ENCODE measurements around the gene LAD1. TPM values are rescaled to one million over a fixed set of nuclear protein-coding genes. Genes with fewer than 3 reads are reported as not detected.

Gene LAD1
- total and polyA plus RNA-seq, 2 of the 13 experiments (the other 11 are each of a cell fraction or from before 2014, with no cell fraction given), result 10.8 to 65.6 TPM

- peaks cover 25% of the 10 kb centered on the region for H3K79me2 ChIP-seq (ENCODE audit: insufficient read depth, low read length)
- ChIA-PET CTCF (ENCODE audit: low intra/inter-chr PET ratio, low total read pairs) (no interaction called here), POLR2A (interaction anchor here (0.7 to 1.8 kb wide), 4 partner anchors 10 to 246 kb away, joined by 3 to 5 read pairs (median 4); partner anchors contain the start of gene TMEM9)
- H3K27me3 ChIP-seq (ENCODE audit: control insufficient read depth in 1 of 2, insufficient read depth in 2 of 2, low read length in 2 of 2), result no peaks in the 10 kb centered on the region
- ATAC-seq (no peak), DNase-seq (ENCODE audit: low spot score) (no peak), FAIRE-seq (no peak)
- in situ Hi-C loops (cut with HindIII; ENCODE audit: extremely low pct_ligation_motif_present, low pct_unique_long_range_greater_than_20kb) (no loop called here), intact Hi-C loops (cut with micrococcal nuclease; ENCODE audit: unreplicated experiment) (no loop called here)
- H4K20me1 ChIP-seq (ENCODE audit: insufficient read depth, low read length), result peaks cover 9% of the 10 kb centered on the region; the same call in 1 of the 2 replicates
- H3K9ac ChIP-seq (ENCODE audit: insufficient read depth, low read depth, low read length), result peak overlapping the region; percentile 88
- H2AFZ ChIP-seq (ENCODE audit: low read length), result no peak overlapping the region
- 83% methylated on average over 8 of the region's 11 CpGs for whole genome bisulfite sequencing (ENCODE audit: low lambda C conversion rate)
- peaks cover 68% of the 10 kb centered on the region for H3K4me1 ChIP-seq (ENCODE audit: insufficient read depth, low read length)
- peak overlapping the region; percentile 93 for H3K4me2 ChIP-seq (ENCODE audit: low read depth, low read length)
- peak overlapping the region; percentile 77 to 82 (median 79); a peak in 5 of 6 replicates for H3K4me3 ChIP-seq (replicated peaks in 1 of 3; ENCODE audit: insufficient read depth in 1 of 3, low read depth in 2 of 3, low read length in 3 of 3)
- H3K9me3 ChIP-seq (ENCODE audit: low read length), result no peaks in the 10 kb centered on the region
- H3K27ac ChIP-seq (ENCODE audit: extremely low read length, insufficient read depth, low read length), result peak overlapping the region; percentile 84
- BruUV-seq (replicated peaks), result no TSS peak
- H3K36me3 ChIP-seq (replicated peaks in 1 of 2; ENCODE audit: control insufficient read depth in 1 of 2, insufficient read depth in 2 of 2, low read length in 2 of 2), result no peaks in the 10 kb centered on the region
- TF ChIP-seq ZNF746 (CRISPR knock-in tag; IDR thresholded peaks at IDR 0.05), result no peak
- TF ChIP-seq SRY (CRISPR knock-in tag; IDR thresholded peaks at IDR 0.05), result 0 out of 2 replicates have a peak, but pooled peaks have one; percentile 32
- peak; percentile 9 for TF ChIP-seq TEAD3 (CRISPR knock-in tag; optimal IDR thresholded peaks at IDR 0.05; ENCODE audit: borderline replicate concordance)
- TF ChIP-seq, protein P1, sequence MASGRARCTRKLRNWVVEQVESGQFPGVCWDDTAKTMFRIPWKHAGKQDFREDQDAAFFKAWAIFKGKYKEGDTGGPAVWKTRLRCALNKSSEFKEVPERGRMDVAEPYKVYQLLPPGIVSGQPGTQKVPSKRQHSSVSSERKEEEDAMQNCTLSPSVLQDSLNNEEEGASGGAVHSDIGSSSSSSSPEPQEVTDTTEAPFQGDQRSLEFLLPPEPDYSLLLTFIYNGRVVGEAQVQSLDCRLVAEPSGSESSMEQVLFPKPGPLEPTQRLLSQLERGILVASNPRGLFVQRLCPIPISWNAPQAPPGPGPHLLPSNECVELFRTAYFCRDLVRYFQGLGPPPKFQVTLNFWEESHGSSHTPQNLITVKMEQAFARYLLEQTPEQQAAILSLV (CRISPR knock-in tag; IDR thresholded peaks at IDR 0.05; ENCODE audit: borderline replicate concordance), result 0 out of 2 replicates have a peak, but pooled peaks have one; percentile 13
- no peak for TF ChIP-seq KLF12 (CRISPR knock-in tag; IDR thresholded peaks at IDR 0.05; ENCODE audit: borderline replicate concordance)
- no peak for TF ChIP-seq ZNF773 (CRISPR knock-in tag; IDR thresholded peaks at IDR 0.05; ENCODE audit: borderline replicate concordance)
- TF ChIP-seq PRMT3 (CRISPR knock-in tag; IDR thresholded peaks at IDR 0.05; ENCODE audit: borderline replicate concordance, low read depth), result no peak
- TF ChIP-seq ZNF331 (CRISPR knock-in tag; IDR thresholded peaks at IDR 0.05), result 0 out of 2 replicates have a peak, but pooled peaks have one; percentile 5
- TF ChIP-seq, protein P2, sequence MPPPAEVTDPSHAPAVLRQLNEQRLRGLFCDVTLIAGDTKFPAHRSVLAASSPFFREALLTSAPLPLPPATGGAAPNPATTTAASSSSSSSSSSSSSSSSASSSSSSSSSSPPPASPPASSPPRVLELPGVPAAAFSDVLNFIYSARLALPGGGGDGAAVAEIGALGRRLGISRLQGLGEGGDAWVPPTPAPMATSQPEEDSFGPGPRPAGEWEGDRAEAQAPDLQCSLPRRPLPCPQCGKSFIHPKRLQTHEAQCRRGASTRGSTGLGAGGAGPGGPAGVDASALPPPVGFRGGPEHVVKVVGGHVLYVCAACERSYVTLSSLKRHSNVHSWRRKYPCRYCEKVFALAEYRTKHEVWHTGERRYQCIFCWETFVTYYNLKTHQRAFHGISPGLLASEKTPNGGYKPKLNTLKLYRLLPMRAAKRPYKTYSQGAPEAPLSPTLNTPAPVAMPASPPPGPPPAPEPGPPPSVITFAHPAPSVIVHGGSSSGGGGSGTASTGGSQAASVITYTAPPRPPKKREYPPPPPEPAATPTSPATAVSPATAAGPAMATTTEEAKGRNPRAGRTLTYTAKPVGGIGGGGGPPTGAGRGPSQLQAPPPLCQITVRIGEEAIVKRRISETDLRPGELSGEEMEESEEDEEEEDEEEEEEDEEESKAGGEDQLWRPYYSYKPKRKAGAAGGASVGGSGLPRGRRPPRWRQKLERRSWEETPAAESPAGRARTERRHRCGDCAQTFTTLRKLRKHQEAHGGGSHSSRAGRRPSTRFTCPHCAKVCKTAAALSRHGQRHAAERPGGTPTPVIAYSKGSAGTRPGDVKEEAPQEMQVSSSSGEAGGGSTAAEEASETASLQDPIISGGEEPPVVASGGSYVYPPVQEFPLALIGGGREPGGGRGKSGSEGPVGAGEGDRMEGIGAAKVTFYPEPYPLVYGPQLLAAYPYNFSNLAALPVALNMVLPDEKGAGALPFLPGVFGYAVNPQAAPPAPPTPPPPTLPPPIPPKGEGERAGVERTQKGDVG (CRISPR knock-in tag; IDR thresholded peaks at IDR 0.05; ENCODE audit: borderline replicate concordance), result peak; percentile 52; the same call in 1 of the 2 replicates
- TF ChIP-seq LRRFIP1 (CRISPR knock-in tag; conservative IDR thresholded peaks at IDR 0.05), result no peak
- TF ChIP-seq MIER3 (CRISPR knock-in tag; IDR thresholded peaks at IDR 0.05; ENCODE audit: borderline replicate concordance), result no peak
- no peak for TF ChIP-seq POGK (CRISPR knock-in tag; conservative IDR thresholded peaks at IDR 0.05)
- no peak for TF ChIP-seq ZNF749 (CRISPR knock-in tag; IDR thresholded peaks at IDR 0.05; ENCODE audit: borderline replicate concordance)
- 0 out of 2 replicates have a peak, but pooled peaks have one; percentile 6 for TF ChIP-seq SPEN (CRISPR knock-in tag; IDR thresholded peaks at IDR 0.05; ENCODE audit: low read depth)
These were observed 1.2 kb upstream of the LAD1 start for GRCh38 chr1:201400212-201400851.

All from HepG2 (cell line).